Measurements from ENCODE around the gene TIE1.

The TIE1 gene

GRCh38 chr1:43274125-43274803 is 26.5 kb upstream of the TIE1 start:
- DNase-seq = peak; percentile 83

DNA sequence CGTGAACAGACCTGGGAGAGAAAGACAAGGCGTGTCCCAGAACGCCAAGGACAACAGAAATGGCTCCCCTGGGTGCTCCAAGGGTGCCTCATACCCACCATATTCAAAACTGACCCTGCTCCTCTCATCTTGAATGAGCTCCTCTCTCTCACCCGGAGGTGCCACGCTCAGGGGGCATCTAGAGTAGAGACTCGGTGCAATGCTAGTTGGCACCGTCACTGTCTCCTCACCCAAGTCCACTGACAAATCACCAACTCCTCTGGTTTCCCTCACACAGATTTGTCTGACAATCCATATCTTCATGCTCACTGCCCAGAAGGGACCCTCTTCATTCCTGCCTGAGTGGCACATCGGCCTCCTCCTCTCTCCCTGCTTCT is 26.0 kb upstream of the TIE1 start:
- no peak for DNase-seq

DNA sequence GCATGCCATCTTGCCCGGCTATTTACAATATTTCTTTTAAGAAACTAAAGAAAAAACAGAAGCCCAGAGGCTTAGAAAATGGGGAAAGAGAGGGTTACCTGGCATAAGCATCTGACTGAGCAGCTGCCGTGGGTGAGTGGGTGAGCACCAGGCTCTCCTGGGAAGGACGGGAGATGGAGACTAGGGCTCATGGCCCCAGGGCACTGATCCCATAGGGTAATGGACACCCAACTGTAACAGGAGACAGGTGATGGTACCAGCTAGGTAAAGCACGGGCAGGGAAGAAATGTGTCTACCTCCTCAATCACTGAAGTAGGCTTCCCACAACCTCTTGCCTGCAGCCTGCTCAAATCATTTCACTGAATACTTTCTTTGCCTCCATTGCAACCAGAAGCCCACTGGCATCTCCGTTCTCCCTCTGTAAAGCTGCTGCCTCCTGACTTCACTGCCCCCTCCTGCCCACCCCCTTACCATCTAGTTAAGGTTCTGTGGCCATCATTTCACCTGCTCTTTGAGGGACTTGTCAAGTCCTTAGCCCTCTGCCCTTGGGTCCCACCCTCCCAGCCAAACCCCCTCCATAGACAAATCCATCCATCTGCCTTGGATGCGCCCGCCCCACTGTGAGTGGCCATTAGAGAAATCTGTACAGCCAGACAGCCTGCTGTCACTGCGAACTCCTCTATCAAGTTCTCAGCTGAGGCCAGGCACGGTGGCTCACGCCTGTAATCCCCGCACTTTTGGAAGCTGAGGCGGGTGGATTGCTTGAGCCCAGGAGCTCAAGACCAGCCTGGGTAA is 24.8 kb upstream of the TIE1 start:
- DNase-seq = no peak

DNA sequence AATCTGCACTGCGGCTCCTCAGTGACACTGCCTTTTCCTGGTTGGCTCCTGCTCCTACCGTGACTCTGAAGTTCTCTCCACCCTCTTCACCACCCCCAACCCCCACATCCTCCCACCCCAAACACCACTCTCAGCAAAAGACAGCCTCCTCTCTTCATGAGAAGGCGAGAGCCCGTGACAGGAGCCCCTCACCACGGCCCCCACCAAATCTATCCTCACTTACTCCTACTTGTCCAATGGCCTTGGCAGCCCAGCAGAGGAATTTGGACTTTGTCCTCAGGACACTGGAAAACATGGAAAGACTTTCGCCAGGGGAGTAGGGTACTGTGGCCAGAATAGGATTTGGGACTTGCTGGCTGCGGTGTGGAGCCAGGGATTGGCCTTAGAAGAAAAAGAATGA is 24.1 kb upstream of the TIE1 start:
- DNase-seq = no peak

DNA sequence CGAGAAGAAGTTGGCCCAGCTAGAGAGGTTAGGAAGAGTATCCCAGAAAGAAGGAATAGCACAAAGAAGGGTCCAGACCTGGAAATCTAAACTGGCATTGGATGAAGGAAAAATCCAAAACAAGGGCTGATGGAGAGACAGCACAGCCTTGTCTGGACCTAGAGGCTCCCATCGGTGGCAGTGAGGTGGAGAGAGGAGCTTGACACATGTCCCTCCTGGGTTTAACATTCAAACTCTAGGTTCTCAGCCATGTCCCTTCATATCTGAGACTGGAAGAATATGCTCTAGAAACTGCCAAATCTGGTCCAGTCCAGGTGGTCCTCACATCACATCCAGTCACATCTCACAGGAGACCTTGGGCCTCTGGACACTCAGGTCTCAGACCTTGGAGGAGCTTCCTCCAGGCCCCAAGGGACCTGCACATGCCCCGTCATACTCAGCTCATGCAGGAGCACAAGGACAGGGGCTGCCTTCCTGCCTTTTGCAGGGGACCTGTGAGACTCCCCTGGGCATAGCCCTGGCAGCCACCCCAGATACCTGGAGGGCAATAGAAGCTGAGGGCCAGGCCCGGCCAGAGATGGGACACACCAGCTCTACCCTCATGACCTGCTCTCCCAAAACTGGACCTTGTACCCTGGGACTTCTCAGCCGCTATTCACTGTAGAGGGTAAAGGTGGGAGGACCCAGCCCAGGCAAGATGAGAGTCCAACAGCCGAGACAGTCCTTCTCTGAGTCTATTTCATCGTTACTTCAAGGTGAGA is 23.5 kb upstream of the TIE1 start:
- no peak for DNase-seq

GRCh38 chr1:43279161-43279560 is 21.6 kb upstream of the TIE1 start:
- DNase-seq = no peak

DNA sequence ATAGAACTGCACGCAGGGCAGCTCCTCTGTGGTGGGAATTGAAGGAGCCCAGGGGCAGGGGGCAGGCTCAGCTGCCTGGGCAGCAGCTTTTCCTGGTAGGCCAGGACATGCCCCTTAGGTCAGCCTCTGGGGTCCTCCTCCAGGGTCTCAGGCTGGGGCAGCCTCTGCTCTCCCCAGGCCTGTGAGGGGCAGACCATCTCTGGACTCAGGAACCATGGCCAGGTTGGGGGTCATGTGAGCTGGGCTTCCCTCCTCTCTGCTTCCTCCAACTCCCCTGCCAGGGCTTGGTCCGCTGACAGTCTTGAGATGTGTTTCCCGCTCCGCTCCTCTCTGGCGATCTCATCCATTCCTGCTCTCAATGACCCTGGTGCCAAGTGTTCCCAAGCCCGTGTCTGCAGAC is 21.1 kb upstream of the TIE1 start:
- DNase-seq = no peak

- no peak for DNase-seq
Measured at GRCh38 chr1:43280692-43281091, 20.1 kb upstream of the TIE1 start.

DNA sequence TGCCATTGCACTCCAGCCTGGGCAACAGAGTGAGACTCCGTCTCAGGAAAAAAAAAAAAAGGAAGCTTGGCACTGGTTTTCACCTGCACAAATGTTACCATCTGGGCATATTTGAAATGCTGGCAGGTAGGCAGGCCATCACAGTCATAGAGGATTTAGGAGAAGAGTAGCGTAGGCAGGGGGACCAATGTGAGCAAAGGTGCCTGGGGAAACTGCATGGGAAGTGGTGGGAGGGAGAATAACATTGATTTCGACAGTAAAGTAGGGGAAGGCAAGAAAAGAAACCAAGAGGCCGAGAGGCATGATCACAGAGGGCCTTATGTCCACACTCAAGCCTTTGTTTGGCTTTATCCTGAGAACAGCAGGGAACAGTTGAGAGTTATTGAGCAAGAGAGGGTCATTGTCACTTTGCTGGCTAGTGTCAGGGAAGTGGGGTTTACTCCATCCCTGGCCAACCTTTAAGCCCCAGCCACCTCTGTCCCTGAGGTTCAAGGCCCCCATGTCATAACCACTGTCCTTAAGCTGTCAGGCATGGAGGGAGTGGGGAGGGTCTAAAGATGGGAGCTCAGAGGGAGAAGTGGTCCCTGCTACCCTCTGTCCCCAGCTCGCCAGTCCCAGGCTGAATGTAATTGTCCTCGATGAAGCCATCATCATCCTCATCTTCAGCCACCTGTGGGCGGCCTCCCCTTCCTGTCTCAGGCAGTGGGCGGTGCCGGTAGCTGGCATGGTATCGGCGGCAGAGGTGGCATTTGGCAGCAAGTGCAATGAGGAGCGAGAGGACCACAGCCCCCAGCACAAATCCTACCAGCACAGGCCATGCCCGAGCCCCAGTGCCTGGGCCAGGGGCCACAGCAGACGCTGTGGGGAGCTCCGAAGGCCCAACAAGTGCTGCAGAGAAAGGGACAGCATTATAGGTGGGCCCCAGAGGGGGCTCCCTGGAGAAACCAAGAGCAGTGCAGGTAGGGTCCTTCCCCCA is 18.3 kb upstream of the TIE1 start:
- DNase-seq = peak; percentile 93

GRCh38 chr1:43284065-43284464 is 16.7 kb upstream of the TIE1 start:
- DNase-seq = peak; percentile 44

DNA sequence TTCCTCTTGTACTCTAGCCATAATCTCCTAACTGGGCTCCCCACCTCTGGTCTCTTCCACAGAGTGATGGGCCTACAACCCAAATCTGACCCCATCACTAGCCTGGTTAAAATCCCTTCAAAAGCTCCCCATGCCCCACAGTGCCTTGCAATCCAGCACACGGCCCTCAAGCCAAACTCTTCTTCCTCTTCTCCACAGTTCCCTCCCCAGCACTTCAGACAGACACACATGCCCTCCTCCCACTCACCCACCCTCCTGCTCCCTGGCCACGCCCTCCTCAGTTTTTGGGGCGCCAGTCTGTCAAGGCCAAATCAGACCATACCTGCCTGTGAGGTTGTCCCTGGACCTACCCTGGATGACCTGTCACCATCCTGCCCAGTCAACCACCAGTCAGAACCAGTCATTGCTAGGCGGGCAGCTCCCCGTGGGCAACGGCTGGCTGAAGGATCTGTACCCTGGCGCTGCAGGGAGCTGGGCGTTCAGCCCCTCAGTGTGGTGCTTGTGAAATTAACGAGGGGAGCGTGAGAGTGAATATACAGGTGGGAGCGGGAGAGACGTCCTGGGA is 16.2 kb upstream of the TIE1 start:
- peak; percentile 84 for DNase-seq

DNA sequence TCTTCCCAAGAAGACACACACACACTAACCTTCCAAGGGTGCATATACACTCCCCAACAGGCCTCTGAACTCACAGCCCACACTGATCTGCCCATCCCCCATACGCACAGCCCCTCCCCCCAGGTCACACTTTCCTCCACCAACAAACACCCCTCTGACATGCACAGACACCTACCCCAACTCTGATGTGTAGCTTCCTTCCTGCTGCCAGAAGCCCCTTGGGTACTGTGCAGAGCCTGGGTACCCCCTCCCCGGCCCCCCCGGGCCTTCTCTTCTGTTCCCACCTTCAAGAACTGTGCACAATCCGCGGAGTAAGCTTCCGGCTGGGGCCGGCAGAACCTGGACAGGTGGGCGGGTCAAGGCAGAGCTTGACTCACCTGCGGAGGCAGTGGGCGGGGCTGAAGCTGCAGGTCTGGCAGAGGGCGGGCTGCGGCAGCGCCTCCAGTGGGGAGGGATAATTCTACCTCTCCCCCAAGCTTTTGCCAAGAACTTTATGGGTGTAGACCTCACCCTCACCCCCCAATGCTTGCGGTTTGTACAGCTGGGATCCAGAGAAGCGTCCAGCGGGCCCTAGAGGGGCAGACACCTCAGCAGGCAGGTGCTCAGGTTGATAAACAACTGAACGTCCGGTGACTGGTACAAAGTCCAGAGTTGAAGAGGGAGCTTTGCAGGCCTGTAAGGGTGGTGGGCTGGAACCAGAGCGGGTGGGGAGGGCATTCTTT is 15.4 kb upstream of the TIE1 start, which contains the start of gene C1orf210:
Gene C1orf210 (minus strand): TSS at position 313 of the 722 bp plus-strand sequence. CDS start 2,311 bp downstream, outside the sequence.
- peak; percentile 100 for DNase-seq

- no peak for DNase-seq
Measured at GRCh38 chr1:43286115-43286514, 14.7 kb upstream of the TIE1 start.

- no peak for DNase-seq
Measured at GRCh38 chr1:43286533-43286932, 14.2 kb upstream of the TIE1 start.

DNA sequence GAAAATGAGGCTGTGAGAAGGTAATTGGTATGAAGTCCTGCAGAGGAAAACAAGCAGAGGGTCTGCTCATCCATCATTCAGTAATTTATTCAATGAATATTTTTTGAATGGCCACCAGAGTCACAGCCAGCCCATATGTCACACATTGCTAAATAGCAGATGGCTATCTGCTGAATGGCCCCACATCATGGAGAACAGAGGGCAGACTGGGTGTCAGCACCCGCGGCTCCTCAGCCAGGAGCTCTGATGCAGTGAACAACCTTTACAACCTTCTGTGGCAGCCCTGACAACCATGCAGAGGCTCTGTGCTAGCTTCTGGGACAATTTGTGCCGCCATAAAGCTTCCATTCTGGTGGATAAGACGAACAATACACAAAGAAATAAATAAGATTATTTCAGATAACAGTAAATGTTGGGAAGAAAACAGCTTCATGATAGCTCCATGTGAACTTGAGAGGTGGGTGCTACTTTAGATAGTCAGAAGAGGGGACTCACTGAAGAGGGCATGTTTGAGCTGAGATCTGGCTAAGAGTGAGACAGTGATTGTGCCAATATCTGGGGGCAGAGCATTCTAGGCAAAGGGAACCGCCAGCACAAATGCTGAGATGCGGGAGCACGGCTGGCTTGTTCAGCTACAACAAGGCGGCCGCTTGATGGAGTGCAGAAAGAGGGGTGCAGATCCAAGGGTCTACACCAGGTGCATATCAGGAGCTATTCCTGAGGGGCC is 12.6 kb upstream of the TIE1 start:
- DNase-seq = no peak

- DNase-seq = no peak
Measured at GRCh38 chr1:43288785-43289706, 11.7 kb upstream of the TIE1 start.

DNA sequence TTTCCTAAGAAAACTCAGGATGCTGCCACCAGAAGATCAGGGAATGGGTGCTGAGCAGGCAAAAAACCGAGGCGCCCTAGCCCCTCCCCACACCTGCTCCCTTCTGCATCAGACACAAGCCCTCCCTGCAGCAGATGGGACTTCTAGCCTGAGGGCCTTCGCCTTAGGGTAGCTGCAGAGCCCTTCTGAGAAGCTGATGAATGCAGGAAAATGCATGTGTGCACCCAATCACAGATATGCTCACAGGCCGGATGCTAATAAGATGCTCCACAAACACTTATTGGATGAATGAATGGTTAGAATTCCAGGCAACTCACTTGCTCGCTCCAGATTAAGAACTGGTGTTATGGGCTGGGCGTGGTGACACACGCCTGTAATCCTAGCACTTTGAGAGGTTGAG is 8.6 kb upstream of the TIE1 start:
- no peak for DNase-seq

DNA sequence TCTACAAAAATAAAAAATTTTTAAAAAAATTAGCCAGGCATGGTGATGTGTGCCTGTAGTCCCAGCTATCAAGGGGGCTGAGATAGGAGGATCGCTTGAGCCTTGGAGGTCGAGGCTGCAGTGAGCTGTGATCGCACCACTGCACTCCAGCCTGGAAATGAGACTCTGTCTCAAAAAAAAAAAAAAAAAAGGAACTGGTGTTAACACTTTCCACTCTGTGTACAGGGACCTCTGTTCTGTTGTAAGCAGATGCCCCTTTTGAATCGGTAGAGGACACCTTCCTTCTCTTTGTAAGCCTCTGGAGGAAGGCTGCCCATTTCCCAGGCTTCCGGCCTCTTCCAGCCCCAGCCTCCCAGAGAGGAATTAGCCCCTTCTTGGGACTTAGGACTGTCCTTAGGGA is 8.1 kb upstream of the TIE1 start:
- no peak for DNase-seq

DNA sequence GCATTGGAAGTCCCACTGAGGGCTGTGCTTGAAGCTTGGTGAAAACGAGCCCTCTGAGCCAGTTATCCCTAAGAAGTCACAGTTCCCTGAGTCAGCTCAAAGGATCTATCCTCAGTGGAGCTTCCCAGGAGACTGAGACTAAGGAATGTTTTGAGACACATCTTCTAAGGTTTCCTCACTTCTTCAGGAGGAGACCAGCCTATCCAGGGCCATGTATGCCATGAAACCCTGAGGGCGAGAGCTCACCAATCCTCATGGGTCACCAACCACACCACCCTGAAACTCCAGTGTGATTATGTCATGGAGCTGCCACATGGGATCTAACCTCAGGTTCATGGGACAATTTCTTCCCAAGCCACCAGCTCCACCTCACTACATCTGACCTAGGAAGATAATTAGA is 7.6 kb upstream of the TIE1 start:
- DNase-seq = no peak

Data from NCI-H510A treated with DMSO at 0.1 percent for 48 hours (cell line).